HCT116 (cell line): ENCODE data around the gene KCNK2. TPM values are rescaled to one million over a fixed set of nuclear protein-coding genes. Genes with fewer than 3 reads are reported as not detected.

Experiments
- ATAC-seq: fragments of 200-7000 bp; cut with Tn5 transposase; 2 replicates; pipeline ENCODE4 v1.9.1; 2020; ENCODE audit warnings: mild to moderate bottlenecking, moderate library complexity
- BruUV-seq: library from RNA; stranded (reverse); fragments of 400-500 nt; replicated peaks from 2 replicates; lab custom pipeline; 2021; lab: Mats Ljungman, UMichigan
- CTCF ChIA-PET: fragments of 300-600 bp; sonication (Branson Sonifier 250); formaldehyde crosslinking; loops from one replicate; lab custom pipeline; 2021; ENCODE audit warnings: antibody characterized with exemption; lab: Charles Lee
- POLR2A ChIA-PET: fragments of 300-600, 350-600 bp; sonication (Branson Sonifier 250); formaldehyde crosslinking; loops from one replicate; lab custom pipeline; 2021; ENCODE audit warnings: antibody characterized with exemption; lab: Charles Lee
- RAD21 ChIA-PET, 2 experiments: fragments of 300-600 bp; sonication (Branson Sonifier 250); formaldehyde crosslinking; loops; one replicate each; lab custom pipeline; 2023; ENCODE audit warnings: low total read pairs in 2 of 2; ENCODE audit not compliant: uncharacterized antibody in 2 of 2, unreplicated experiment in 2 of 2, low non-redundant PET in 1 of 2; lab: Charles Lee
- DNase-seq: peaks from one replicate; pipeline ENCODE4 v3.0.0-alpha.2; 2010; ENCODE audit warnings: low read depth, low spot score
- H2AFZ ChIP-seq: fragments of 200-600 bp; shearing (Covaris generic), sonication (generic); 2 replicates; pipeline ENCODE4 v1.6.1; 2017; ENCODE audit warnings: low read depth, mixed run types, mixed read lengths, antibody characterized with exemption, low read length; ENCODE audit not compliant: poor library complexity, severe bottlenecking
- H3K27ac ChIP-seq: 2 replicates; pipeline ENCODE4 v1.5.1; 2012; ENCODE audit warnings: low read depth, low read length
- H3K27me3 ChIP-seq: fragments of 200-600 bp; sonication (generic); 2 replicates; pipeline ENCODE4 v1.6.1; 2016; ENCODE audit warnings: mixed run types, low read length, mixed read lengths; ENCODE audit not compliant: insufficient read depth
- H3K36me3 ChIP-seq, 2 experiments: fragments of 200-500 bp in 1 of 2; fragments of 200-600 bp in 1 of 2; sonication (Bioruptor generic) in 1 of 2; sonication (generic) in 1 of 2; 2 replicates each; pipeline versions ENCODE4 v1.5.1 to v1.6.1; 2014 to 2016; ENCODE audit warnings: low read length in 2 of 2, inconsistent platforms in 1 of 2, mixed read lengths in 1 of 2, mixed run types in 1 of 2; ENCODE audit not compliant: insufficient read depth in 2 of 2, control insufficient read depth in 1 of 2
- H3K4me1 ChIP-seq, 2 experiments: fragments of 200-600 bp in 1 of 2; sonication (generic) in 1 of 2; 2 replicates each; pipeline versions ENCODE4 v1.5.1 to v1.6.1; 2012 to 2017; ENCODE audit warnings: low read length in 2 of 2, inconsistent platforms in 1 of 2, mild to moderate bottlenecking in 1 of 2, mixed read lengths in 1 of 2, mixed run types in 1 of 2, moderate library complexity in 1 of 2; ENCODE audit not compliant: insufficient read depth in 2 of 2, control insufficient read depth in 1 of 2
- H3K4me2 ChIP-seq: fragments of 200-600 bp; sonication (generic); 2 replicates; pipeline ENCODE4 v1.6.1; 2017; ENCODE audit warnings: mixed run types, low read length, mixed read lengths
- H3K4me3 ChIP-seq, 2 experiments: fragments of 200-600 bp in 1 of 2; sonication (generic) in 1 of 2; replicated peaks in 1 of 2; 2 replicates each; pipeline ENCODE4 v1.5.1; 2011 to 2016; ENCODE audit warnings: low read length in 2 of 2, control low read depth in 1 of 2, low read depth in 1 of 2, mild to moderate bottlenecking in 1 of 2, mixed read lengths in 1 of 2, mixed run types in 1 of 2
- H3K79me2 ChIP-seq: fragments of 200-600 bp; sonication (generic); 2 replicates; pipeline ENCODE4 v1.6.1; 2017; ENCODE audit warnings: mild to moderate bottlenecking, mixed run types, low read length, moderate library complexity, mixed read lengths; ENCODE audit not compliant: insufficient read depth
- H3K9ac ChIP-seq: fragments of 200-600 bp; sonication (generic); 2 replicates; pipeline ENCODE4 v1.6.1; 2016; ENCODE audit warnings: low read length, mixed read lengths
- H3K9me2 ChIP-seq: fragments of 200-600 bp; sonication (generic), shearing (Covaris generic); 2 replicates; pipeline ENCODE4 v1.6.1; 2017; ENCODE audit warnings: mixed run types, mild to moderate bottlenecking, moderate library complexity; ENCODE audit not compliant: insufficient read depth
- H3K9me3 ChIP-seq, 2 experiments: fragments of 200-500 bp in 1 of 2; fragments of 200-600 bp in 1 of 2; sonication (Bioruptor generic) in 1 of 2; sonication (generic) in 1 of 2; 2 replicates each; pipeline ENCODE4 v1.6.1; 2014 to 2017; ENCODE audit warnings: low read length in 2 of 2, mixed read lengths in 2 of 2, inconsistent platforms in 1 of 2, low read depth in 1 of 2, mild to moderate bottlenecking in 1 of 2, mixed run types in 1 of 2, moderate library complexity in 1 of 2; ENCODE audit not compliant: control insufficient read depth in 1 of 2, insufficient read depth in 1 of 2
- H4K20me1 ChIP-seq: fragments of 200-600 bp; sonication (generic), shearing (Covaris generic); 2 replicates; pipeline ENCODE4 v1.6.1; 2017; ENCODE audit warnings: mixed run types, mild to moderate bottlenecking, moderate library complexity; ENCODE audit not compliant: insufficient read depth
- JUND ChIP-seq: IDR thresholded peaks from 2 replicates; pipeline ENCODE4 v1.6.1; 2012
- SIN3A ChIP-seq: IDR thresholded peaks from 2 replicates; pipeline ENCODE4 v1.6.1; 2012; ENCODE audit warnings: low read depth
- ZFX ChIP-seq: fragments of 450-650 bp; IDR thresholded peaks from 2 replicates; pipeline ENCODE4 v1.6.1; 2017
- intact Hi-C: fragments of 100-400 bp; cut with micrococcal nuclease; formaldehyde crosslinking; loops from 2 replicates; pipeline ENCODE4 v1.10.0; 2022
- total RNA-seq: library from RNA; stranded (reverse); gene quantifications from one replicate; pipeline ENCODE4 v1.2.1, GENCODE V29; 2021; ENCODE audit not compliant: unreplicated experiment
- TF ChIP-seq, protein P1 (sequence below), 3 experiments: fragments of 200-600 bp in 1 of 3; sonication (generic) in 1 of 3; IDR thresholded peaks in 2 of 3; conservative IDR thresholded peaks in 1 of 3; 2 replicates each; pipeline ENCODE4 v1.5.1; 2012 to 2017; ENCODE audit warnings: low read depth in 2 of 3, low read length in 2 of 3, antibody characterized with exemption in 1 of 3, borderline replicate concordance in 1 of 3, control low read depth in 1 of 3, mild to moderate bottlenecking in 1 of 3, mixed read lengths in 1 of 3, mixed run types in 1 of 3, moderate library complexity in 1 of 3; ENCODE audit not compliant: insufficient read depth in 1 of 3
- TF ChIP-seq, protein P2 (sequence below): IDR thresholded peaks from 2 replicates; pipeline ENCODE4 v1.6.1; 2012; ENCODE audit warnings: low read depth

Gene KCNK2
- total RNA-seq, 1 experiment from 2014 or later: 0.27 TPM

DNA sequence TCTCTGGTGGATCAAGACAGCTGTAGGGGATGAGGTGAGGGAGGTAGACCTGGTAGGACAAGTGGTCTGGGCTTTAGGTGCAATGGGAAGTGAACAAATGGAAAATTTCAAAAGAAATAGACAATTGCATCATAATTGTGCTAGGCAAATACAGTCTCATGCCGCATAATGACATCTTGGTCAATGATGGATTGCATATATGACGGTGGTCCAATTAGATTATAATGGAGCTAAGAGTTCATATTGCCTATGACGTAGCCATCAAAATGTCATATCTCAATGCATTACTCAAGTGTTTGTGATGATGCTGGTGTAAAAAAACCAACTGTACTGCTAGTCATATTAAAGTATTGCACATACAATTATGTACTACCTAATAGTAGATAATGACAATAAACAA lies 19.0 kb downstream of the KCNK2 start:
- ChIA-PET RAD21 (no interaction called here), CTCF (no interaction called here), POLR2A (no interaction called here)
- no peaks in the 10 kb centered on the region for H3K79me2 ChIP-seq
- no peak for TF ChIP-seq ZFX
- TF ChIP-seq, protein P1, sequence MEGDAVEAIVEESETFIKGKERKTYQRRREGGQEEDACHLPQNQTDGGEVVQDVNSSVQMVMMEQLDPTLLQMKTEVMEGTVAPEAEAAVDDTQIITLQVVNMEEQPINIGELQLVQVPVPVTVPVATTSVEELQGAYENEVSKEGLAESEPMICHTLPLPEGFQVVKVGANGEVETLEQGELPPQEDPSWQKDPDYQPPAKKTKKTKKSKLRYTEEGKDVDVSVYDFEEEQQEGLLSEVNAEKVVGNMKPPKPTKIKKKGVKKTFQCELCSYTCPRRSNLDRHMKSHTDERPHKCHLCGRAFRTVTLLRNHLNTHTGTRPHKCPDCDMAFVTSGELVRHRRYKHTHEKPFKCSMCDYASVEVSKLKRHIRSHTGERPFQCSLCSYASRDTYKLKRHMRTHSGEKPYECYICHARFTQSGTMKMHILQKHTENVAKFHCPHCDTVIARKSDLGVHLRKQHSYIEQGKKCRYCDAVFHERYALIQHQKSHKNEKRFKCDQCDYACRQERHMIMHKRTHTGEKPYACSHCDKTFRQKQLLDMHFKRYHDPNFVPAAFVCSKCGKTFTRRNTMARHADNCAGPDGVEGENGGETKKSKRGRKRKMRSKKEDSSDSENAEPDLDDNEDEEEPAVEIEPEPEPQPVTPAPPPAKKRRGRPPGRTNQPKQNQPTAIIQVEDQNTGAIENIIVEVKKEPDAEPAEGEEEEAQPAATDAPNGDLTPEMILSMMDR (IDR thresholded peaks at IDR 0.05 in 2 of 3, conservative IDR thresholded peaks at IDR 0.05 in 1 of 3; ENCODE audit: borderline replicate concordance in 1 of 3, insufficient read depth in 1 of 3, low read depth in 2 of 3, low read length in 2 of 3): no peak
- TF ChIP-seq JUND: no peak
- no peak for TF ChIP-seq SIN3A
- TF ChIP-seq, protein P2, sequence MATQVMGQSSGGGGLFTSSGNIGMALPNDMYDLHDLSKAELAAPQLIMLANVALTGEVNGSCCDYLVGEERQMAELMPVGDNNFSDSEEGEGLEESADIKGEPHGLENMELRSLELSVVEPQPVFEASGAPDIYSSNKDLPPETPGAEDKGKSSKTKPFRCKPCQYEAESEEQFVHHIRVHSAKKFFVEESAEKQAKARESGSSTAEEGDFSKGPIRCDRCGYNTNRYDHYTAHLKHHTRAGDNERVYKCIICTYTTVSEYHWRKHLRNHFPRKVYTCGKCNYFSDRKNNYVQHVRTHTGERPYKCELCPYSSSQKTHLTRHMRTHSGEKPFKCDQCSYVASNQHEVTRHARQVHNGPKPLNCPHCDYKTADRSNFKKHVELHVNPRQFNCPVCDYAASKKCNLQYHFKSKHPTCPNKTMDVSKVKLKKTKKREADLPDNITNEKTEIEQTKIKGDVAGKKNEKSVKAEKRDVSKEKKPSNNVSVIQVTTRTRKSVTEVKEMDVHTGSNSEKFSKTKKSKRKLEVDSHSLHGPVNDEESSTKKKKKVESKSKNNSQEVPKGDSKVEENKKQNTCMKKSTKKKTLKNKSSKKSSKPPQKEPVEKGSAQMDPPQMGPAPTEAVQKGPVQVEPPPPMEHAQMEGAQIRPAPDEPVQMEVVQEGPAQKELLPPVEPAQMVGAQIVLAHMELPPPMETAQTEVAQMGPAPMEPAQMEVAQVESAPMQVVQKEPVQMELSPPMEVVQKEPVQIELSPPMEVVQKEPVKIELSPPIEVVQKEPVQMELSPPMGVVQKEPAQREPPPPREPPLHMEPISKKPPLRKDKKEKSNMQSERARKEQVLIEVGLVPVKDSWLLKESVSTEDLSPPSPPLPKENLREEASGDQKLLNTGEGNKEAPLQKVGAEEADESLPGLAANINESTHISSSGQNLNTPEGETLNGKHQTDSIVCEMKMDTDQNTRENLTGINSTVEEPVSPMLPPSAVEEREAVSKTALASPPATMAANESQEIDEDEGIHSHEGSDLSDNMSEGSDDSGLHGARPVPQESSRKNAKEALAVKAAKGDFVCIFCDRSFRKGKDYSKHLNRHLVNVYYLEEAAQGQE: no peak
- no peak overlapping the region for H2AFZ ChIP-seq
- H3K4me3 ChIP-seq: no peak overlapping the region
- no peaks in the 10 kb centered on the region for H3K36me3 ChIP-seq
- no peak overlapping the region for H3K27ac ChIP-seq
- H3K9me3 ChIP-seq: no peaks in the 10 kb centered on the region
- no peak for ATAC-seq
- no TSS peak for BruUV-seq
- no peak for DNase-seq
- no peaks in the 10 kb centered on the region for H4K20me1 ChIP-seq
- intact Hi-C loops: no loop called here
- no peak overlapping the region for H3K9ac ChIP-seq
- no peaks in the 10 kb centered on the region for H3K4me1 ChIP-seq
- no peaks in the 10 kb centered on the region for H3K9me2 ChIP-seq
- no peaks in the 10 kb centered on the region for H3K27me3 ChIP-seq
- H3K4me2 ChIP-seq: no peak overlapping the region
